GM12872 (cell line): ENCODE data around the gene APAF1.

ENCODE experiments used
- TF ChIP-seq, protein P1 (sequence below): IDR thresholded peaks from 3 replicates; pipeline ENCODE4 v1.5.1; 2011; ENCODE audit warnings: low read depth, mild to moderate bottlenecking, low read length, moderate library complexity; ENCODE audit not compliant: insufficient read depth

APAF1 gene

DNA sequence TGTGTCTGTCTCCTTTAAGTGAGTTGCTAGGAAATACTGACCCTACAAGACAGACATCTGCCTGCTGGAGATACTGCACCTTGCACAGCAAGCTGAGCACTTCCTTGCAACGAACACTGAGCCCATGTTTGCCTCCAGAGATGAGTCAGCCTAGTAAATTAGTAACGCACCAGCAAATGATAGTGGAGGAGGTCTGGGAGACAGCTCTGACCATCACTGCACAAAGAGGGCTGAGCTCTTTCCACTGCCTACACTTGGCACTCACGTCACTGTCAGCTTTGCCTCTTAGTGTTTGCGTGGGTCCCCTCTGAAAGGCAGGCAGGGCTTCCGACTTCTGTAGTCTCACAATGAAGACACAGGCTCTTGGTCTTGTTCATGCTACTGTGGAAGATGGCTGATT lies 109.0 kb downstream of the APAF1 start:
- TF ChIP-seq, protein P1, sequence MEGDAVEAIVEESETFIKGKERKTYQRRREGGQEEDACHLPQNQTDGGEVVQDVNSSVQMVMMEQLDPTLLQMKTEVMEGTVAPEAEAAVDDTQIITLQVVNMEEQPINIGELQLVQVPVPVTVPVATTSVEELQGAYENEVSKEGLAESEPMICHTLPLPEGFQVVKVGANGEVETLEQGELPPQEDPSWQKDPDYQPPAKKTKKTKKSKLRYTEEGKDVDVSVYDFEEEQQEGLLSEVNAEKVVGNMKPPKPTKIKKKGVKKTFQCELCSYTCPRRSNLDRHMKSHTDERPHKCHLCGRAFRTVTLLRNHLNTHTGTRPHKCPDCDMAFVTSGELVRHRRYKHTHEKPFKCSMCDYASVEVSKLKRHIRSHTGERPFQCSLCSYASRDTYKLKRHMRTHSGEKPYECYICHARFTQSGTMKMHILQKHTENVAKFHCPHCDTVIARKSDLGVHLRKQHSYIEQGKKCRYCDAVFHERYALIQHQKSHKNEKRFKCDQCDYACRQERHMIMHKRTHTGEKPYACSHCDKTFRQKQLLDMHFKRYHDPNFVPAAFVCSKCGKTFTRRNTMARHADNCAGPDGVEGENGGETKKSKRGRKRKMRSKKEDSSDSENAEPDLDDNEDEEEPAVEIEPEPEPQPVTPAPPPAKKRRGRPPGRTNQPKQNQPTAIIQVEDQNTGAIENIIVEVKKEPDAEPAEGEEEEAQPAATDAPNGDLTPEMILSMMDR, result no peak

DNA sequence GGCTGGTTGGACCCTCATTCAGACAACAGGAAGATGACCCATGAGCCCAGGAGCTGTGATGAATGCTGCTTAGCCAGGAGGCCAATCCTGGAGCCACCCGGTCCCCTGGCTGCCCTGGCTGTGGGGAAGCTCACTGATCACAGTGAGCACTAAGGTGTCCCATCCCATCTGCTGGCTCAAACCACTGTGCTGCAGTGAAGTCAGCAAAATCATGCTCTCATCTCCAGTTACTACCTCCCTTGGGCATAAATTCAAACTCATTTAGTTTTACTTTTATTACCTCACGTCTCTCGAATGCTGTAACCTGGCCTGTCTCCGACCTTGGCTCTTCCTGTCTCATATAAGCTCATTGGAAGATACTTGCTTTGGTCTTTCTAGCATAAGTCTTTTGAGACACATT lies 112.4 kb downstream of the APAF1 start:
- TF ChIP-seq, protein P1, result no peak

DNA sequence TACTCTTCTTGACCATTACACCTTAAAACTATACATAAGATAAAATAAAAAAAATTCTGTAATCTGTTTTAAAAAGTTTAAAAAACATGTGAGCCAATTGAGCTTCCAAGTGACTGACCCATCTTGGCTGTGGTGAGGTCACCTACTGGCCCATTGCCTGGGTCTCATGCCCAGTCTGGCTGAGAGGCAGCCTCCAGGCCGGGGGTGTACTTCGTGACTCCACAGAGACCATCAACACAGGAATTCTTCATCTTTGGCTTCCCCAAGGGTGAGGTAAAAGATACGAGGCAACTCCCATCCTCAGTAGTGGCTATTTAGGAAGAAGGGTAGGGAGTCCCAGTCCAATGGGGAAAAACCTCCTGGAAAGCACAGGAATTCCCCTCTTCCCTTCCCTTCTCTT lies 113.2 kb downstream of the APAF1 start:
- TF ChIP-seq, protein P1, result no peak

DNA sequence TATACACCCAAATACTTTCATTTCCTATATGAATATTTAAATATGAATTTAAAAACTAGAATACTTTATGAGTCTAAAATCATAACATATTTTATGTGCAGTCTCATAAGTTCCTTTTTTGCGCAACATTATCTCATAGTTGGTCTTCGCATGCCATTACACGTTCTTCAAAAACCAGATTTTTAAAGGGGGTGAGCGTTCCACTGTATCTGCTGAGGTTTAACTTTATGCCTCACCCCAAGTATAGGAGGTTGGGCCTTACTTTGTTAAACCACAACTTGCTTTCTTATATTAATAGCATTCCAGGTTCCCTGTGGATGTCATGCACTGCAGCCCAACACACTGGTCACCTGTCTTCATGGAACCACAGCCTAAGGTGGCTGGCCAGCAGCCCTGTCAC lies 118.6 kb downstream of the APAF1 start:
- TF ChIP-seq, protein P1, result no peak

DNA sequence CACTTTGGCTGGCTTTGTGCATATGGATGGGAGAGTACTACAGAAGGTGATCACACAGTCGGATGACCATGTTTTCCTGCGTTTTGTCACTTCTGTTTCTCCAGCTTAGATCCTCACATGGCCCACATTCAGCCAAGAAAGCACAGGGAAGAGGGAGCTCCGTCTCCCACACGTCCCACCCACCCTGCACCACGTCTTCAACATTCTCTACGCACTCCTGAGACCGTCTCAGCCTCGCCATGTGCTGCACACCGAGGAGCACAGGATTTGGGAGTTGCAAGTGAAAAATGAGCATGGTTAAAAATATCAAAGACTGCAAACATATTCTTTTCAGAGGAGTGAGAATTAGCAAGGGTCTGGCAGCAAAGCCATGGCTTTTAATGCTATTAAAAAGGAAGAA lies 122.2 kb downstream of the APAF1 start:
- TF ChIP-seq, protein P1, result no peak

DNA sequence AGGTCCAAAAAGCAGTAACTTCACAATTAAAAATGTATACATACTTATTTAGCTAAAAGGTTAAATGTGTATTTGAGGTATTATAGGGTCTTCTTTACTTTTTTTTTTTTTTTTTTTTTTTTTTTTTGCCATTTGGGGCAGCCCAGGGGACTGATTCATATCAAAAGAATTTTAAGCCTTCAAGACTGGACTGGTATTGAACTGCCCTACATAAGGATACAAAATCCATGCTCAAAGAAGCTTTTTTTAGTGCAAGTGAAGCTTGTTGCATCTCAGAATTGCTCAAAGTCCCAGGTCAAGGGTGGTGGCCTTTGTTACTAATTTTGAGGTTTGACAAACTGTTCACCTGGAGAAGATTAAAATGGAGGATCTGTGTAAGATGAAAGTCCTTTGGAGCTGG lies 124.0 kb downstream of the APAF1 start:
- TF ChIP-seq, protein P1, result no peak

DNA sequence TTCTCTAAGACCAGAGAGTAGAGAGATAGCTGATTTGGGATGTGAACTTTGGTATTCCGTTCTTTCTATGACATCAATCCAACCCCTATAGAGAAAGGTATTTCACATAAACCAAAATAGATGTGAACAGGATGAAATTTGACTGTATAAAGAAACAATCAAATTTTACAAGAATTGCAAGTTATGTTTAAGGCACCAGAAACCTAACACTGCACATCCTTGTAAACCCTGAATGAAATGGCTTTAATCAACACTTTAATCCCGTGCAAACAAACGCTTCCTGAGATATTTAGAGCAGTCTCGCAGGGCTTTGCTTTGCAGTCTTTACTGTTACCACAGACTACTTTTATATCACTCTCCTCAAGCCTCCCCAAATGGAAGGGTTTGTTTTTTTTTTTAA lies 125.1 kb downstream of the APAF1 start:
- TF ChIP-seq, protein P1, result no peak
